Keratinocyte (primary cell): ENCODE measurements around the gene CCND2. TPM values are rescaled to one million over a fixed set of nuclear protein-coding genes. Genes with fewer than 3 reads are reported as not detected.
A peak's percentile ranks its signal among the peaks of the same experiment; 100 is the strongest.

Experiments
- DNase-seq: peaks from one replicate; pipeline ENCODE4 v3.0.0-alpha.2; 2011; ENCODE audit warnings: low read depth, missing footprints, low spot score
- FAIRE-seq: peaks from 2 replicates; lab custom pipeline; 2011; peaks lifted over from hg19 to GRCh38; lab: Jason Lieb, UNC
- H2AFZ ChIP-seq: 2 replicates; pipeline ENCODE4 v1.6.0; 2012; ENCODE audit warnings: low read length, control low read depth, inconsistent platforms; ENCODE audit not compliant: control insufficient read depth
- H3K27ac ChIP-seq: 2 replicates; pipeline ENCODE4 v1.5.1; 2011; ENCODE audit warnings: low read length; ENCODE audit not compliant: control insufficient read depth, insufficient read depth
- H3K27me3 ChIP-seq: 3 replicates; pipeline ENCODE4 v1.6.0; 2011; ENCODE audit warnings: low read length; ENCODE audit not compliant: control insufficient read depth, insufficient read depth; ENCODE audit errors: extremely low read depth
- H3K36me3 ChIP-seq, 2 experiments: 2 replicates in 1 of 2; 3 replicates in 1 of 2; pipeline ENCODE4 v1.5.1; 2011; ENCODE audit warnings: low read length in 2 of 2, mild to moderate bottlenecking in 1 of 2; ENCODE audit not compliant: control insufficient read depth in 2 of 2, insufficient read depth in 2 of 2; ENCODE audit errors: extremely low read depth in 1 of 2
- H3K4me1 ChIP-seq: 3 replicates; pipeline ENCODE4 v1.5.1; 2011; ENCODE audit warnings: low read length; ENCODE audit not compliant: control insufficient read depth, insufficient read depth; ENCODE audit errors: extremely low read depth
- H3K4me2 ChIP-seq: 3 replicates; pipeline ENCODE4 v1.6.0; 2011; ENCODE audit warnings: low read depth, low read length; ENCODE audit not compliant: control insufficient read depth, insufficient read depth; ENCODE audit errors: extremely low read depth
- H3K4me3 ChIP-seq, 3 experiments: fragments of 200-600 bp in 1 of 3; sonication (generic) in 1 of 3; 2 replicates in 2 of 3; 3 replicates in 1 of 3; pipeline ENCODE4 v1.5.1; 2011 to 2016; ENCODE audit warnings: low read length in 3 of 3, mild to moderate bottlenecking in 3 of 3, control low read depth in 2 of 3, inconsistent platforms in 1 of 3, low read depth in 1 of 3, mixed read lengths in 1 of 3, mixed run types in 1 of 3, moderate library complexity in 1 of 3; ENCODE audit not compliant: control insufficient read depth in 2 of 3, insufficient read depth in 2 of 3; ENCODE audit errors: extremely low read depth in 1 of 3
- H3K79me2 ChIP-seq: 2 replicates; pipeline ENCODE4 v1.6.0; 2012; ENCODE audit warnings: low read length; ENCODE audit not compliant: control insufficient read depth, insufficient read depth
- H3K9ac ChIP-seq: 3 replicates; pipeline ENCODE4 v1.6.0; 2011; ENCODE audit warnings: low read length; ENCODE audit not compliant: control insufficient read depth, insufficient read depth; ENCODE audit errors: extremely low read depth
- H3K9me1 ChIP-seq: 3 replicates; pipeline ENCODE4 v1.6.0; 2011; ENCODE audit warnings: low read length; ENCODE audit not compliant: control insufficient read depth, insufficient read depth; ENCODE audit errors: extremely low read depth
- H3K9me3 ChIP-seq: 2 replicates; pipeline ENCODE4 v1.5.1; 2012; ENCODE audit warnings: low read depth, low read length; ENCODE audit not compliant: control insufficient read depth
- H4K20me1 ChIP-seq: 3 replicates; pipeline ENCODE4 v1.6.0; 2011; ENCODE audit warnings: low read length; ENCODE audit not compliant: control insufficient read depth, insufficient read depth; ENCODE audit errors: extremely low read depth
- EZH2 ChIP-seq: IDR thresholded peaks from one replicate; pipeline ENCODE4 v1.6.1; 2012; ENCODE audit warnings: inconsistent platforms, mild to moderate bottlenecking, low read length, moderate library complexity
- dilution Hi-C: fragments of 300-500 bp; cut with MboI; formaldehyde crosslinking; loops from one replicate; pipeline ENCODE4 v1.7.0; 2020; ENCODE audit warnings: low sequenced_read_pairs; ENCODE audit not compliant: extremely low pct_ligation_motif_present
- polyA plus RNA-seq, 5 experiments: library from polyadenylated mRNA; depleted of rRNA in 3 of 5; stranded (reverse) in 3 of 5; stranded (forward) in 1 of 5; unstranded in 1 of 5; fragments of >200 nt; gene quantifications; 1 replicate in 1 of 5; 2 replicates in 3 of 5; 3 replicates in 1 of 5; pipeline versions ENCODE4 v1.2.1 to v1.2.3, GENCODE V29; 2011 to 2012; ENCODE audit warnings: missing spikeins in 2 of 5, low read depth in 1 of 5, low replicate concordance in 1 of 5
- TF ChIP-seq, protein P1 (sequence below), 3 experiments: IDR thresholded peaks in 1 of 3; conservative IDR thresholded peaks in 1 of 3; optimal IDR thresholded peaks in 1 of 3; 2 replicates in 2 of 3; 3 replicates in 1 of 3; pipeline versions ENCODE3 to v1.5.1; 2011; ENCODE audit warnings: low read length in 3 of 3, mild to moderate bottlenecking in 3 of 3, moderate library complexity in 2 of 3, control low read depth in 1 of 3, inconsistent platforms in 1 of 3; ENCODE audit not compliant: insufficient read depth in 2 of 3; ENCODE audit errors: extremely low read depth in 1 of 3

CCND2 gene
- polyA plus RNA-seq, 1 donor (not counting 4 experiments of a cell fraction or from before 2014, with no cell fraction given), result 324 TPM

DNA sequence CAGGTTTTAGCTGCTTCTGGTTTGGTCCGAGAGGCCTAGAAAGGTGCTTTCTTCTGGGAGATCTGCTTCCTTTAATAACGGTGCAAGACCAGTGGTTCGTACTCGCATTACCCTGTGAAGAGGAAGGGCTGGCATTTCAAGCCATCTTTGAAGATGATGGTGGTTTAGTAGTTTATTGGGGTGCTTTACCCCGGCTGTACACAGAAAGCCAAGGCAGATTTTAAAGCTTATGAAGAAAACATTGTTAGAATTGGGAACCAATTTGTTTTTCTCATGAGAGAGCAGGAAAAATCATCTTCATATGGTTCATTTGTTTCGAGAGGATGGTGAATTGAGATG, 3.6 kb downstream of the CCND2 start:
- H2AFZ ChIP-seq, result no peak overlapping the region
- dilution Hi-C loops, result no loop called here
- peak overlapping the region; percentile 34 for H3K9ac ChIP-seq
- H3K79me2 ChIP-seq, result peaks cover 86% of the 10 kb centered on the region
- H3K27me3 ChIP-seq, result no peaks in the 10 kb centered on the region
- peak overlapping the region; percentile 88 for H3K4me2 ChIP-seq
- peak overlapping the region in 2 of 3 experiments; percentile 7 to 15 for H3K4me3 ChIP-seq
- H4K20me1 ChIP-seq, result peaks cover 53% of the 10 kb centered on the region
- TF ChIP-seq, protein P1, sequence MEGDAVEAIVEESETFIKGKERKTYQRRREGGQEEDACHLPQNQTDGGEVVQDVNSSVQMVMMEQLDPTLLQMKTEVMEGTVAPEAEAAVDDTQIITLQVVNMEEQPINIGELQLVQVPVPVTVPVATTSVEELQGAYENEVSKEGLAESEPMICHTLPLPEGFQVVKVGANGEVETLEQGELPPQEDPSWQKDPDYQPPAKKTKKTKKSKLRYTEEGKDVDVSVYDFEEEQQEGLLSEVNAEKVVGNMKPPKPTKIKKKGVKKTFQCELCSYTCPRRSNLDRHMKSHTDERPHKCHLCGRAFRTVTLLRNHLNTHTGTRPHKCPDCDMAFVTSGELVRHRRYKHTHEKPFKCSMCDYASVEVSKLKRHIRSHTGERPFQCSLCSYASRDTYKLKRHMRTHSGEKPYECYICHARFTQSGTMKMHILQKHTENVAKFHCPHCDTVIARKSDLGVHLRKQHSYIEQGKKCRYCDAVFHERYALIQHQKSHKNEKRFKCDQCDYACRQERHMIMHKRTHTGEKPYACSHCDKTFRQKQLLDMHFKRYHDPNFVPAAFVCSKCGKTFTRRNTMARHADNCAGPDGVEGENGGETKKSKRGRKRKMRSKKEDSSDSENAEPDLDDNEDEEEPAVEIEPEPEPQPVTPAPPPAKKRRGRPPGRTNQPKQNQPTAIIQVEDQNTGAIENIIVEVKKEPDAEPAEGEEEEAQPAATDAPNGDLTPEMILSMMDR (optimal IDR thresholded peaks at IDR 0.05 in 1 of 3, IDR thresholded peaks at IDR 0.05 in 1 of 3, conservative IDR thresholded peaks at IDR 0.05 in 1 of 3; ENCODE audit: extremely low read depth in 1 of 3, insufficient read depth in 2 of 3, low read length in 3 of 3), result no peak
- no peak for TF ChIP-seq EZH2
- FAIRE-seq (no peak), DNase-seq (no peak)
- H3K27ac ChIP-seq, result no peak overlapping the region
- H3K36me3 ChIP-seq, result peaks cover 47 to 60% of the 10 kb centered on the region in 2 experiments
- no peaks in the 10 kb centered on the region for H3K9me3 ChIP-seq
- peaks cover 35% of the 10 kb centered on the region for H3K4me1 ChIP-seq
- no peaks in the 10 kb centered on the region for H3K9me1 ChIP-seq

DNA sequence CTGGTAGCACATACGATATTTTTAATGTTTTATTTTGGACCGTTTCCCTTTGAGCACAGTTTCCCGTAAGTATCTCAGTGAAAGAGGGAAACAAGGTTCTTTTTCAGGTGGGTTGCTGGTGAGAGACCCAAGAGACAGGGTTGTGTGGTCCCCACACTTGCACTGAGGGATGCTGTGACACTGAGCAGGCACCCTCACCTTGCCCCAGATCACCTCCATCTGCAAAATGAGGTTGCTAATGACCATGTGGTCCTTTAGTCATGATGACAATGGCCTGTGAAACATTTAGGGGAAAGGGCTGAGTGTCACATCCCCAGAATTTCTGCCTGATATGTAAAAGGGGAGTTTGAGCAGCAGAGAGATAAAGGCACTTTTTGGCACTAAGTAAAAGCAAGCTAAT, 4.3 kb downstream of the CCND2 start:
- no peaks in the 10 kb centered on the region for H3K27me3 ChIP-seq
- TF ChIP-seq, protein P1 (optimal IDR thresholded peaks at IDR 0.05 in 1 of 3, IDR thresholded peaks at IDR 0.05 in 1 of 3, conservative IDR thresholded peaks at IDR 0.05 in 1 of 3; ENCODE audit: extremely low read depth in 1 of 3, insufficient read depth in 2 of 3, low read length in 3 of 3), result no peak
- TF ChIP-seq EZH2, result no peak
- no peak overlapping the region for H3K27ac ChIP-seq
- no peak for DNase-seq
- no peak overlapping the region for H3K4me2 ChIP-seq
- no peak overlapping the region for H3K4me3 ChIP-seq
- no peak for FAIRE-seq
- H3K36me3 ChIP-seq, result peaks cover 53 to 67% of the 10 kb centered on the region in 2 experiments
- dilution Hi-C loops, result no loop called here
- no peaks in the 10 kb centered on the region for H3K9me3 ChIP-seq
- H3K79me2 ChIP-seq, result peaks cover 93% of the 10 kb centered on the region
- H4K20me1 ChIP-seq, result peaks cover 59% of the 10 kb centered on the region
- H3K4me1 ChIP-seq, result peaks cover 30% of the 10 kb centered on the region
- H3K9me1 ChIP-seq, result no peaks in the 10 kb centered on the region
- H3K9ac ChIP-seq, result no peak overlapping the region
- H2AFZ ChIP-seq, result no peak overlapping the region
